Smooth muscle cell (in vitro differentiated cells): Measurements from ENCODE around the gene CELSR1. TPM values are rescaled to one million over a fixed set of nuclear protein-coding genes. Genes with fewer than 3 reads are reported as not detected.

Experiments used
- DNase-seq: peaks from one replicate; lab custom pipeline; 2025; ENCODE audit not compliant: unreplicated experiment; lab: John Stamatoyannopoulos, UW
- H2AFZ ChIP-seq: fragments of 200-600 bp; sonication (generic); 2 replicates; pipeline ENCODE4 v1.6.0; 2016; ENCODE audit warnings: antibody characterized with exemption, low read depth, mild to moderate bottlenecking
- H3F3A ChIP-seq: fragments of 200-600 bp; sonication (generic); 2 replicates; pipeline ENCODE4 v1.6.0; 2017; ENCODE audit warnings: antibody characterized with exemption, low read depth
- H3K27ac ChIP-seq: fragments of 200-600 bp; sonication (generic); 2 replicates; pipeline ENCODE4 v1.5.1; 2016; ENCODE audit warnings: low read depth, mild to moderate bottlenecking
- H3K27me3 ChIP-seq: fragments of 200-600 bp; sonication (generic); 2 replicates; pipeline ENCODE4 v1.6.1; 2016; ENCODE audit warnings: low read depth, mild to moderate bottlenecking
- H3K36me3 ChIP-seq: fragments of 200-600 bp; sonication (generic); 2 replicates; pipeline ENCODE4 v1.5.1; 2016; ENCODE audit warnings: low read depth
- H3K4me1 ChIP-seq: fragments of 200-600 bp; sonication (generic); 2 replicates; pipeline ENCODE4 v1.5.1; 2016; ENCODE audit warnings: low read depth
- H3K4me2 ChIP-seq: fragments of 200-600 bp; sonication (generic); 2 replicates; pipeline ENCODE4 v1.6.0; 2016; ENCODE audit warnings: mild to moderate bottlenecking
- H3K4me3 ChIP-seq: fragments of 200-600 bp; sonication (generic); 2 replicates; pipeline ENCODE4 v1.5.1; 2016; ENCODE audit warnings: mild to moderate bottlenecking
- H3K79me2 ChIP-seq: fragments of 200-600 bp; sonication (generic); 2 replicates; pipeline ENCODE4 v1.6.0; 2016; ENCODE audit warnings: low read depth, mild to moderate bottlenecking
- H3K9ac ChIP-seq: fragments of 200-600 bp; sonication (generic); 2 replicates; pipeline ENCODE4 v1.6.0; 2016; ENCODE audit warnings: low read depth
- H3K9me3 ChIP-seq: fragments of 200-600 bp; sonication (generic); replicated peaks from 2 replicates; pipeline ENCODE4 v1.5.1; 2016; ENCODE audit warnings: low read depth
- H4K20me1 ChIP-seq: fragments of 200-600 bp; sonication (generic); 2 replicates; pipeline ENCODE4 v1.6.0; 2016; ENCODE audit warnings: low read depth
- CTCF ChIP-seq: fragments of 200-600 bp; sonication (generic); IDR thresholded peaks from 2 replicates; pipeline ENCODE4 v1.5.1; 2017; ENCODE audit warnings: borderline replicate concordance, mild to moderate bottlenecking, antibody characterized with exemption; ENCODE audit not compliant: insufficient read depth, poor library complexity, severe bottlenecking
- WGBS: methylation state at CpG from one replicate; pipeline ENCODE4 v1.1.7; 2016; ENCODE audit warnings: low lambda C conversion rate; 5-methylcytosine and 5-hydroxymethylcytosine counted together
- polyA plus RNA-seq: library from polyadenylated mRNA; unstranded; fragments of >200 nt; fragmentation: Nextera tagmentation; extraction: Ambion mirVana; gene quantifications from 2 replicates; pipeline ENCODE4 v1.2.1, GENCODE V29; 2016
- total RNA-seq: library from RNA; depleted of rRNA; stranded (reverse); fragments of >200 nt; gene quantifications from 2 replicates; pipeline ENCODE4 v1.2.3, GENCODE V29; 2014

CELSR1 gene
- total and polyA plus RNA-seq, 2 experiments from 2014 or later = 3.6 to 15.2 TPM

- H3K4me2 ChIP-seq = no peak overlapping the region
These were observed 167.5 kb downstream of the CELSR1 start for GRCh38 chr22:46369716-46370583.

GRCh38 chr22:46368871-46369715, 168.3 kb downstream of the CELSR1 start:
- Histone ChIP-seq H3K4me3 (no peak overlapping the region), H3K4me1 (no peaks in the 10 kb centered on the region), H3K9me3 (no peaks in the 10 kb centered on the region), H3K79me2 (no peaks in the 10 kb centered on the region), H3K9ac (no peak overlapping the region), H3K27me3 (no peaks in the 10 kb centered on the region), H3K4me2 (no peak overlapping the region), H4K20me1 (no peaks in the 10 kb centered on the region), H2AFZ (no peak overlapping the region), H3K27ac (no peak overlapping the region), H3K36me3 (no peaks in the 10 kb centered on the region), H3F3A (no peaks in the 10 kb centered on the region)
- WGBS = 91% methylated on average over 31 of the region's 31 CpGs
- TF ChIP-seq CTCF = no peak
- DNase-seq = no peak

More at GRCh38 chr22:46369716-46370583, 167.5 kb downstream of the CELSR1 start:
- no peak for DNase-seq
- no peak overlapping the region for H2AFZ ChIP-seq
- WGBS = 87% methylated on average over 23 of the region's 25 CpGs
- no peaks in the 10 kb centered on the region for H3K9me3 ChIP-seq
- no peak for TF ChIP-seq CTCF
- H3K9ac ChIP-seq = no peak overlapping the region
- no peaks in the 10 kb centered on the region for H4K20me1 ChIP-seq
- no peaks in the 10 kb centered on the region for H3K4me1 ChIP-seq
- no peaks in the 10 kb centered on the region for H3F3A ChIP-seq
- no peaks in the 10 kb centered on the region for H3K79me2 ChIP-seq
- no peaks in the 10 kb centered on the region for H3K27me3 ChIP-seq
- H3K36me3 ChIP-seq = no peaks in the 10 kb centered on the region
- H3K4me3 ChIP-seq = no peak overlapping the region
- no peak overlapping the region for H3K27ac ChIP-seq

GRCh38 chr22:46368422-46368821, 169.0 kb downstream of the CELSR1 start:
- Histone ChIP-seq H3K27me3 (no peaks in the 10 kb centered on the region), H3K4me2 (no peak overlapping the region), H3K79me2 (no peaks in the 10 kb centered on the region), H4K20me1 (no peaks in the 10 kb centered on the region), H2AFZ (no peak overlapping the region), H3F3A (no peaks in the 10 kb centered on the region), H3K9me3 (no peaks in the 10 kb centered on the region), H3K36me3 (no peaks in the 10 kb centered on the region), H3K4me3 (no peak overlapping the region), H3K4me1 (no peaks in the 10 kb centered on the region), H3K27ac (no peak overlapping the region), H3K9ac (no peak overlapping the region)
- TF ChIP-seq CTCF = no peak
- 87% methylated on average over 12 of the region's 12 CpGs for WGBS
- no peak for DNase-seq
